ENCODE results near the gene NDUFA12. TPM values are rescaled to one million over a fixed set of nuclear protein-coding genes. Genes with fewer than 3 reads are reported as not detected.
A peak's percentile ranks its signal among the peaks of the same experiment; 100 is the strongest.
"Not testable (repeated sequence)": the region's sequence is repeated elsewhere in the genome, so short reads cannot be mapped to it uniquely, and the experiment has no call there.

The NDUFA12 gene
- total RNA-seq, 1 donor: 66.6 TPM

DNA sequence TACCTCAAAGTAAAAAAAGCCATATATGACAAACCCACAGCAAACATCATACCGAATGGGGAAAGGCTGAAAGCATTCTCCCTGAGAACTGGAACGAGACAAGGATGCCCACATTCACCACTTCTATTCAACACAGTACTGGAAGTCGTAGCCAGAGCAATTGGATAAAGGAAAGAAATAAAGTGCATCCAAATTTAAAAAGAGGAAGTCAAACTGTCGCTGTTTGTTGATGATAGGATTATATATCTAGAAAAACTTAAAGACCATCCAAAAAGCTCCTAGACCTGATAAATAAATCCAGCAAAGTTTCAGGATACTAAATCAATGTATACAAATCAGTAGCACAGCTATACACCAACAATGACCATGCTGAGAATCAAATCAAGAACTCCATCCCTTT, 5.2 kb downstream of the NDUFA12 start:
- Histone ChIP-seq H2AFZ (ENCODE audit: low read length) (no peak overlapping the region), H3K27me3 (ENCODE audit: insufficient read depth, low read length) (no peaks in the 10 kb centered on the region), H3K36me3 (ENCODE audit: insufficient read depth, low read length) (peaks cover 12% of the 10 kb centered on the region), H3K4me2 (ENCODE audit: insufficient read depth, low read length) (no peak overlapping the region), H3K9me3 (ENCODE audit: low read depth, low read length) (no peaks in the 10 kb centered on the region), H3K27ac (ENCODE audit: low read depth, low read length) (no peak overlapping the region), H3K4me3 (ENCODE audit: insufficient read depth, low read length) (no peak overlapping the region), H3K79me2 (ENCODE audit: insufficient read depth, low read length) (peaks cover 60% of the 10 kb centered on the region), H4K20me1 (ENCODE audit: insufficient read depth, low read length) (peaks cover 5% of the 10 kb centered on the region), H3K4me1 (ENCODE audit: insufficient read depth, low read length) (peaks cover 14% of the 10 kb centered on the region)
- no peak for DNase-seq (ENCODE audit: insufficient read length, low spot score, missing footprints)
- TF ChIP-seq, protein P1, sequence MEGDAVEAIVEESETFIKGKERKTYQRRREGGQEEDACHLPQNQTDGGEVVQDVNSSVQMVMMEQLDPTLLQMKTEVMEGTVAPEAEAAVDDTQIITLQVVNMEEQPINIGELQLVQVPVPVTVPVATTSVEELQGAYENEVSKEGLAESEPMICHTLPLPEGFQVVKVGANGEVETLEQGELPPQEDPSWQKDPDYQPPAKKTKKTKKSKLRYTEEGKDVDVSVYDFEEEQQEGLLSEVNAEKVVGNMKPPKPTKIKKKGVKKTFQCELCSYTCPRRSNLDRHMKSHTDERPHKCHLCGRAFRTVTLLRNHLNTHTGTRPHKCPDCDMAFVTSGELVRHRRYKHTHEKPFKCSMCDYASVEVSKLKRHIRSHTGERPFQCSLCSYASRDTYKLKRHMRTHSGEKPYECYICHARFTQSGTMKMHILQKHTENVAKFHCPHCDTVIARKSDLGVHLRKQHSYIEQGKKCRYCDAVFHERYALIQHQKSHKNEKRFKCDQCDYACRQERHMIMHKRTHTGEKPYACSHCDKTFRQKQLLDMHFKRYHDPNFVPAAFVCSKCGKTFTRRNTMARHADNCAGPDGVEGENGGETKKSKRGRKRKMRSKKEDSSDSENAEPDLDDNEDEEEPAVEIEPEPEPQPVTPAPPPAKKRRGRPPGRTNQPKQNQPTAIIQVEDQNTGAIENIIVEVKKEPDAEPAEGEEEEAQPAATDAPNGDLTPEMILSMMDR (IDR thresholded peaks at IDR 0.05; ENCODE audit: extremely low read depth, low read depth, low read length): no peak

DNA sequence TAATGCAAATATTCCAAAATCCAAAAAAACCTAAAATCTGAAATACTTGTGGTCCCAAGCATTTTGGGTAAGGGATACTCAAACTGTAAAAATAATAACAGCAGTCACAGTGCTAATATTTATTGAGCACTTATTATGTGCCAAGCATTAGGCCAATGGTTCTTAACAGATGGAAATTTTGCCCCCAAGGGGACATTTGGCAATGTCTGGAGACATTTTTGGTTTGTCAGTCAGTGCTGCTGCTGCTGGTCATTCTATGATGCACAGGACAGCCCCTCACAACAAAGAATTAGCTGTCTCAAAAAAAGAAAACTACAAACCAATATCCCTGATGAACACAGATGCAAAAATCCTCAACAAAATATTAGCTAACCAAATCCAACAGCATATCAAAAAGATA, 5.8 kb downstream of the NDUFA12 start:
- Histone ChIP-seq H3K79me2 (ENCODE audit: insufficient read depth, low read length) (peaks cover 54% of the 10 kb centered on the region), H3K36me3 (ENCODE audit: insufficient read depth, low read length) (peaks cover 13% of the 10 kb centered on the region), H2AFZ (ENCODE audit: low read length) (no peak overlapping the region), H3K4me2 (ENCODE audit: insufficient read depth, low read length) (no peak overlapping the region), H3K4me1 (ENCODE audit: insufficient read depth, low read length) (peaks cover 11% of the 10 kb centered on the region), H4K20me1 (ENCODE audit: insufficient read depth, low read length) (peaks cover 5% of the 10 kb centered on the region), H3K27ac (ENCODE audit: low read depth, low read length) (no peak overlapping the region), H3K9me3 (ENCODE audit: low read depth, low read length) (no peaks in the 10 kb centered on the region), H3K4me3 (ENCODE audit: insufficient read depth, low read length) (no peak overlapping the region), H3K27me3 (ENCODE audit: insufficient read depth, low read length) (no peaks in the 10 kb centered on the region)
- TF ChIP-seq, protein P1 (IDR thresholded peaks at IDR 0.05; ENCODE audit: extremely low read depth, low read depth, low read length): no peak
- no peak for DNase-seq (ENCODE audit: insufficient read length, low spot score, missing footprints)

DNA sequence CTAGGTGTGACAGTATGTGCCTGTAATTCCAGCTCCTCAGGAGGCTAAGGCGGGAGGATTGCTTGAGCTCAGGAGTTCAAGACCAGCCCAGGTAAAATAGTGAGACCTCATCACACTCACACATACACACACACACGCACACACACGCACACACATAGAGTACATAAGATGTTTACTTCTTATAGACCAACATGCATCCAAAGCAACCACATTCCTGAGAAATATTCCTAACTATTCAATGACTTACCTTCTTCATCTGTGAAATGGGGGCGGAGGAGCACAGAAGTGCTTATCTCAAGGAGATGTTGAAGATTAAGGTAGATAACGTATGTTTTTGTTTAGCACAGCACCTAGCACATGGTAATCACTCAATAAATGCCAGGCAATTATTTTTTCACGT, 6.4 kb downstream of the NDUFA12 start:
- Histone ChIP-seq H3K36me3 (ENCODE audit: insufficient read depth, low read length) (peaks cover 19% of the 10 kb centered on the region), H3K79me2 (ENCODE audit: insufficient read depth, low read length) (peaks cover 51% of the 10 kb centered on the region), H3K4me3 (ENCODE audit: insufficient read depth, low read length) (no peak overlapping the region), H3K27ac (ENCODE audit: low read depth, low read length) (no peak overlapping the region), H3K4me1 (ENCODE audit: insufficient read depth, low read length) (peaks cover 7% of the 10 kb centered on the region), H2AFZ (ENCODE audit: low read length) (no peak overlapping the region), H3K9me3 (ENCODE audit: low read depth, low read length) (no peaks in the 10 kb centered on the region), H4K20me1 (ENCODE audit: insufficient read depth, low read length) (peaks cover 5% of the 10 kb centered on the region), H3K27me3 (ENCODE audit: insufficient read depth, low read length) (no peaks in the 10 kb centered on the region), H3K4me2 (ENCODE audit: insufficient read depth, low read length) (no peak overlapping the region)
- DNase-seq (ENCODE audit: insufficient read length, low spot score, missing footprints): no peak
- TF ChIP-seq, protein P1 (IDR thresholded peaks at IDR 0.05; ENCODE audit: extremely low read depth, low read depth, low read length): no peak

DNA sequence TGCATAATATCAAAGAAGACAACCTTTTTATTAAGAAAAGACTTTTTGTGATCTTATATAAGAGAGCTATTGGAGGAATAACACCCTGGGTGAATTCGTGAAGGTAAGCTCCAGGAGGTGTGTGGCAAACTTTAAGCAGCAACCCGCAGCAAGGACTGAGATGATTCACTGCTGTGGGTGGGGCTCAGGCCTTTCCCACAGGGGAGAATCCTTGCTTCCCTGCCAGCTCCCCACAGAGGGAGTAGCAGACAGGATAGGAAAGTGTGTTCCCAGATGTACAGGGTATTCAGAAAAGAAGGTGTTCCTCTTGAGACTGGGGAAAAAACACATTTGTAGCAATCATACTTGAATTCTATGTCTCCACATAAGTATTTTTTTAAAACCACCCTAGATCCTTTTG, 9.2 kb downstream of the NDUFA12 start:
- H3K4me2 ChIP-seq (ENCODE audit: insufficient read depth, low read length): no peak overlapping the region

DNA sequence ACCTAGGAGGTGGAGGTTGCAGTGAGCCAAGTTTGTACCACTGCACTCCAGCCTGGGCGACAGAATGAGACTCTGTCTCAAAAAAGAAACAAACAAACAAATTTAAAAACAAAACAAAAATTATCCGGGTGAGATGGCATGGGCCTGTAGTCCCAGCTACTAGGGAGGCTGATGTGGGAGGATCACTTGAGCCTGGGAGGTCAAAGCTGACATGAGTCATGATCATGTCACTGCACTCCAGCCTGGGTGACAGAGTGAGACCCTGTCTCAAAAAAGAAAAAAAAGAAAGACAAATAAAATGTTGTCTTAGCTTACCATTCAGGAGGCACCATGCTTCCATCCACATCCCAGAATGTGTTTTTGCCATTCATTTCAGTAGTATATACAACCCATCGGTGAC, 9.6 kb downstream of the NDUFA12 start:
- H3K4me1 ChIP-seq (ENCODE audit: insufficient read depth, low read length); H3K4me3 ChIP-seq (ENCODE audit: insufficient read depth, low read length); H3K9me3 ChIP-seq (ENCODE audit: low read depth, low read length); H2AFZ ChIP-seq (ENCODE audit: low read length); DNase-seq (ENCODE audit: insufficient read length, low spot score, missing footprints); H3K27me3 ChIP-seq (ENCODE audit: insufficient read depth, low read length); H4K20me1 ChIP-seq (ENCODE audit: insufficient read depth, low read length); H3K4me2 ChIP-seq (ENCODE audit: insufficient read depth, low read length): not testable (repeated sequence)
- H3K79me2 ChIP-seq (ENCODE audit: insufficient read depth, low read length): peaks cover 28% of the 10 kb centered on the region
- H3K27ac ChIP-seq (ENCODE audit: low read depth, low read length): peak overlapping the region; percentile 1
- H3K36me3 ChIP-seq (ENCODE audit: insufficient read depth, low read length): peaks cover 16% of the 10 kb centered on the region

More for the DNA sequence above, 9.2 kb downstream of the NDUFA12 start:
- Histone ChIP-seq H3K27ac (ENCODE audit: low read depth, low read length) (peak overlapping the region; percentile 1), H3K79me2 (ENCODE audit: insufficient read depth, low read length) (peaks cover 31% of the 10 kb centered on the region), H2AFZ (ENCODE audit: low read length) (no peak overlapping the region), H3K27me3 (ENCODE audit: insufficient read depth, low read length) (no peaks in the 10 kb centered on the region), H4K20me1 (ENCODE audit: insufficient read depth, low read length) (peaks cover 5% of the 10 kb centered on the region), H3K36me3 (ENCODE audit: insufficient read depth, low read length) (peaks cover 16% of the 10 kb centered on the region), H3K9me3 (ENCODE audit: low read depth, low read length) (no peaks in the 10 kb centered on the region), H3K4me1 (ENCODE audit: insufficient read depth, low read length) (peaks cover 7% of the 10 kb centered on the region), H3K4me3 (ENCODE audit: insufficient read depth, low read length) (no peak overlapping the region)
- peak; percentile 49 for DNase-seq (ENCODE audit: insufficient read length, low spot score, missing footprints)
- TF ChIP-seq, protein P1 (IDR thresholded peaks at IDR 0.05; ENCODE audit: extremely low read depth, low read depth, low read length): no peak
